HG02623 (cell line): Measurements from ENCODE around the gene PHF23.
A peak's percentile ranks its signal among the peaks of the same experiment; 100 is the strongest.

ENCODE experiments used
- ATAC-seq: cut with Tn5 transposase; IDR thresholded peaks from one replicate; pipeline ENCODE4 v1.9.1; 2021; ENCODE audit warnings: moderate library complexity; ENCODE audit not compliant: unreplicated experiment

PHF23 gene

DNA sequence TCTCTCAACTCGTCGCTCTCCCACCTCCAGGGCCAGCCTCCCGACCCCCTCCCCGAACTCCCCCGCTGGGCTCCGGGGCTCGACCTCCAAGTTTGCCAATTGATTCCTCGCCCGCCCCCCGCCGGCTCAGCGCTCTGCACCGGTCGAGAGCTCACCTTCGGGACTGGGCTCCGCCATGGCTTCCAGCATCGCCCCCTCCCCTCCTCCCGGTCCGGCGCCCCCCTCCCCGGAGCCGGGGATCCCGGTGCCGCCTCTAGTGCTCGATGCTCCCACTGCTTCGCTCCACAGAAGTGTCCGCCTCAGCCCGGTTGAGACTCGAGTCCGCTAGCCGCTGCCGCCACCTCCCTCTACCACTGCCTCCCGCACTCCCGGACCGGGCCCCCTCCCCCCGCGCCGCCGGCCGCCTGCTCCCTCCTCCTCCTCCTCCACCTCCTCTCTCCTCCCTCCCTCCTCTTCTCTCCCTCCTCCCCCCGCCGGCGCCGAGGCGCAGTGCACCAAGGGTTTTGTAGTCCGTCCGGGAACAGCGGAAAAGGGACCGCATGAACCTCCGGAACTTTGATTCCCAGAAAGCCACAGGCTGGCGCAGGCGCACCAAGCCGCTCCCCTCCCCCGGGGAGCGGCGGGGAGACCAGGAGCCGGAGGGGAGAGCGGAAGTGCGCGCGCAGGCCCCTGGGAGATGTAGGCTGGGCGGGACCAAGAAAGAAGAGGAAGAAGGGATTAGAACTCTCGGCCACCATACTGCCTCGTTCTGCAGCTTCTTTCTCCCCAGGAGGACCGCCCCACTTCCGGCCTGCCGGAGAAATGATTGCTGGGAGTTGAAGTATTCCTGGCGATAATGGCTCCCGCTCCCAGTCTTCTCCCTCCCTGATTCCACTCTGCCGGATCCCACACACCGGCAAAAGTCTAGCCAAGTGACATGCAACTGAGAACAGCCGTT, at the start of gene PHF23:
Gene PHF23 (minus strand): TSS at position 367 of the 937 bp plus-strand sequence. CDS start 178 bp downstream, at position 189.
- peak; percentile 49 for ATAC-seq

DNA sequence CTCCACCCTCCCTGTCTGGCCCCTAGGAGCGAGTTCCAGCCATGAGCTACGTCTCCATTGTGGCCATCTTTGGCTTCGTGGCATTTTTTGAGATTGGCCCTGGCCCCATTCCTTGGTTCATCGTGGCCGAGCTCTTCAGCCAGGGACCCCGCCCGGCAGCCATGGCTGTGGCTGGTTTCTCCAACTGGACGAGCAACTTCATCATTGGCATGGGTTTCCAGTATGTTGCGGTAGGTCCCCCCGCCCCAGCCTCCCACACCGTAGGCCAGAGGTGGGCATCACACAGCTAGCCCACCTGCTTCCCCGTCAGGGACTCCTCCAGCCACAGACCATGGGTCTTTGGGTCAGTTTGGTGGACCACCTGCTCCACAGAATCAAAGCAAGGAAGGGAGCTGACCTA, 46.4 kb upstream of the PHF23 start:
- ATAC-seq = no peak

GRCh38 chr17:7284911-7285310, 45.7 kb upstream of the PHF23 start:
- ATAC-seq = no peak

- no peak for ATAC-seq
Measured at GRCh38 chr17:7283471-7284216, 44.4 kb upstream of the PHF23 start.

DNA sequence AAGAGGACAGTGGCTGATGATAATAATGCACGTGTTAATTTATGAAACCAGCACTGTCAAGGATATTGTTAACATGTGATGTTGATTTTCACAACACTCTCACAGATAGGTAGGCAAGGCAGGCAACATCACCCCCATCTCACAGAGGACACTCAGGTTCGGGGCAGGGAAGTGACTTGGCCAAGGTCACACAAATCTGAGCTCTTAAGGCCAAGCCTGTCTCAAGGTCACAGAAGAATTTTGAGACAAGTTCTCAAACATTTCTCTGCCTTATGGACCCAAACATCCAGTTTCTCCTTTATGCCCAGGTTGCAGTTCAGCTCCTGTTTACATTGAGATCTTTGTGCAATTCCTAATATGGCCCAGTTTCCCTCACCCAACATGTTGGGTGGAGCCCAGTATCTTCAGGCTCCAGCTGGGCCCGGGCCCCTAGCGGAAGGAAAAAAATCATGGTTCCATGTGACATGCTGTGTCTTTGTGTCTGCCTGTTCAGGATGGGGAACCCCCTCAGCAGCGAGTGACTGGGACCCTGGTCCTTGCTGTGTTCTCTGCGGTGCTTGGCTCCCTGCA, 43.6 kb upstream of the PHF23 start:
- no peak for ATAC-seq

DNA sequence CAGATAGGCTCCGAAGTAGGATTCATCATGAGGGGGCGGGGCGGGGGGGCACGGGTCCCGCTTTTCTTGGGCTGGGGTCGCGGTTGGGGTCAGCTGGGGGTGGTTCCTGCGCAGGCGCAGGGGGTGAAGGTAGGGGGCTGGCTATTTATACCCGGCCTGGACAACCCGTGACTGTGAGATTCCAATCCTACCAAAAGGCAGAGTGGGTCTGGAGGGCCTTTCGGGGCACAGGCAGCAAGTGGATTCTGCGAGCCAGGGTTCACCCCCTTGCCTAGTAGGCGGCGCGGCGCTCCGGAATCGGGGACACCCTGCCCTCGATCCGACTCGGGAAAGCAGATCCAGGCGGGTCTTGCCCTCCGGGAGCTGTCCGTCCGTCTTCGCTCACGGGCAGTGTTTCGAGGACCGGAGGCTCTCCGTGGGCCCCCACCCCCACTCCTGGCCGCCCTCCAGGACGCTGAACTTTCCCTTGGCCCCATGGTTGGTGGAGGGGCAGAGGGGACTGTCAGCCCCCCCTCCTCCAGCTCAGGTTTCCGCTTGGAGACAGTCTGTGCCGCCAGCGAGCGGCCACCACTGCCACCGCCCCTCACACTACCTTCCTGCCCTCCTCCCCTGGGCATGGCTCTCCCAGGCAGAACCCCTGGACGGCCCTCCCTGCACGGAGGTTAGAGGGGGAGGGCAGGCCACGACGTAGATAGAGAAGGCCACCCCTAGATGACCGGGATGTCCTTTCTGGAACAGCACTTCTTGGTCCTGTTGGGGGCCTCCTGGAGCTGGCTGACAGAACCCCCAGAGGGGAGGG, 42.9 kb upstream of the PHF23 start:
- ATAC-seq = no peak

- ATAC-seq = peak; percentile 38
Measured at GRCh38 chr17:7281074-7281952, 42.1 kb upstream of the PHF23 start, which contains the start of gene SLC2A4. Gene SLC2A4, plus strand, starts transcription at chr17:7281718. Its CDS starts 217 bp downstream, at chr17:7281935.

DNA sequence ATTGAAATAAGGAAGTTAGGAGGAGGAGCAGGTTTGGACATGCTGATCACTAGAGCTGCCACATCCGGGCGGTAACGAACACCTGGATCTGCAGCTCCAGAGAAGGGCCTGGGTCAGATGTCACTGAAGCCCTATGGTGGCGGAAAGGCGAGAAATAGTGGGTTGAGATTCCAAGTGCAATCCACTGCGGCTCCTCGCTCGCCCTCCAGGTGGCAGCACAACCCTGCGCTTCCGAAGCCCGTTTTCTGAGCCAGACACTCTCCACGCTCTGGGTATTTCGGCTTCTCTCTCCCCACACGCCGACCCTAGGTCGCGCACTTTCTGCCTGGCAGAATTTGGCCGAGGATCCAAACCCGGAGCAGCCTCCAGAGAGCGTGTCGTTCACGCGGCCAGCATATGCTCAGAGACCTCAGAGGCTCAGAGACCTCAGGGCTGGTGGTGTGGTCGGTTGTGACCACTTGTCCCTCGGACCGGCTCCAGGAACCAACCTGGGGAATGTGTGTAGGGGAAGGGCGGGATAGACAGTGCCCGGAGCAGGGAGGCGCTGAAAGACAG, 41.3 kb upstream of the PHF23 start:
- peak; percentile 47 for ATAC-seq

- no peak for ATAC-seq
Measured at GRCh38 chr17:7279448-7279847, 40.2 kb upstream of the PHF23 start.

GRCh38 chr17:7266784-7267183, 27.5 kb upstream of the PHF23 start:
- ATAC-seq = no peak

DNA sequence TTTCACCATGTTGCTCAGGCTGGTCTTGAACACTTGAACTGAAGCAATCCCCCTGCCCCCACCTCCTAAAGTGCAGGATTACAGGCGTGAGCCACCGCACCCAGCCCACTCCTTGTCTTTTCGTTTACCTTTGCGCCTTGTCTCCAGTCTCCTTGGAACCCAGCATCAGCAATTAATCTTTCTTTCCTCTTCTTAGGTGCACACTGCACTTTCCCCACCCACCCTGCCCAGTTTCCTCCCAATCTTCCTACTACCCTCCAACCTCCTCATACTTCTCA, 24.5 kb upstream of the PHF23 start:
- no peak for ATAC-seq

GRCh38 chr17:7262935-7263800, 23.9 kb upstream of the PHF23 start:
- ATAC-seq = no peak

GRCh38 chr17:7262192-7262934, 23.1 kb upstream of the PHF23 start, which contains the start of gene CLDN7:
Gene CLDN7, minus strand, starts transcription at chr17:7262478. Its CDS starts 435 bp downstream, at chr17:7262043.
- no peak for ATAC-seq

DNA sequence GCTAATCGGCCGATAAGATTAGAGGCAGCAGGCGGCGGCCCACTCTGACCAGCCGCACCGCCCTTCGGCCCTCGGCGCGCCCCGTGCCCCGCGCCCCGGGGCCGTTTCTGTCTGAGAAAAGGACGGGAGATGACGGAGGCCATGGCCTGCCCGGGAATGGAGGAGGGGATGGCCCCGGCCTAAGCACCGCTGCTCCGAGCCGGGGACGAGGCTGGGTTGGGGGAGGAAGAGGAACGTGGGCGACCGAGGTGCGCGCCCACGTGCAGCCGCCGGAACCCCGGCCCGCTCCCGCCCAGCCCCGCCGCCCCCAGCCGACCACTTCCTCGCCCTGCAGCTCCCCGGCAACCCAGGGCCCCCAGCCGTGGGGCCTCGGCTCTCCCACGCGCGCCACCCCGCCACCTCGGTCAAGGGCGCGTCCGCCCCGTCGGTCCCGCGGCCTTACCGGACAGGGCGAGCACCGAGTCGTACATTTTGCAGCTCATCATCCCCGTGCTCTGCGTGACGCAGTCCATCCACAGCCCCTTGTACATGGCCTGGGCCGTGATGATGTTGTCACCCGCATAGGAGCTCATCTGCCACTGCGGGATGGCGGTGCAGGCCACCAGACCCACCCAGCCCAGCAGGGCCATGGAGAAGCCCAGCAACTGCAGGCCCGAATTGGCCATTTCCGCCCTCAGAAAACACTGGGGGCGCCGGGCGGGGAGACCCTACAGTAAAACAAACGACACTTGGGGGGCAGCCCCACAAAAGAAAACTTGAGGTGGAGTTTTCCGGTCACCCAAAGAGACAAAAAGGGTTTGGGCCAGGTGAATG, 22.3 kb upstream of the PHF23 start:
- no peak for ATAC-seq

DNA sequence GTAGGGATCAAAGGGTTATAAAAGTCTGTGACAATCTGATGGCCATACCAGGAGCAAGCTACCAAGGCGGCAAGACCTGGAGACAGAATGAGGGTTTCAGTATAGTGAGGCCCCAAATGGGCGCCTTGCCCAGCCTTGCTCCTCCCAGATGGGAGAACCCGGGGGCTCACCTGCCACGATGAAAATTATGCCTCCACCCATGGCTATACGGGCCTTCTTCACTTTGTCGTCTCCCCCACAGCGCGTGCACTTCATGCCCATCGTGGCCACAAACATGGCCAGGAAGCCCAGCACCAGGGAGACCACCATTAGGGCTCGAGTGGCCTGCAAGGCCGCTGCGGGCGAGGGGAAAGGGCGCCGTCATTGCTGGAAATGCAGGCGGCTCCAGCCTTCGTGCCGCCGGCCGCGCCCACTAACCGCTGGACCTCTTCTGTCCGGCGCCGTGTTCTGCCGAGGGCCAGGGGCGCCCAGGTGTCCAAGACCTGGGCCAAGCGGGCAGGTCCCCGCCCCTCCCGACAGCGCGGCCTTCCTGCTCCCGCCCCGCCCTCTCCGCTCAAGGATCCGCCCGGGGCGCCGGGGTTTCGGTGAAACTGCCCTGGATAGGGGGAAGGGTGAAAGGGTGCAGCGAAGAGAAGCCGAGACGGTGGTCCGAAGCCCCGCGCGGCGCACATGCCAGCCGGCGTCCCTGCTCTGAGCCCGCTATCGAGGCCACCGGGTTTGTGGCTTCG, 21.6 kb upstream of the PHF23 start:
- no peak for ATAC-seq

GRCh38 chr17:7260151-7260550, 20.9 kb upstream of the PHF23 start:
- no peak for ATAC-seq

DNA sequence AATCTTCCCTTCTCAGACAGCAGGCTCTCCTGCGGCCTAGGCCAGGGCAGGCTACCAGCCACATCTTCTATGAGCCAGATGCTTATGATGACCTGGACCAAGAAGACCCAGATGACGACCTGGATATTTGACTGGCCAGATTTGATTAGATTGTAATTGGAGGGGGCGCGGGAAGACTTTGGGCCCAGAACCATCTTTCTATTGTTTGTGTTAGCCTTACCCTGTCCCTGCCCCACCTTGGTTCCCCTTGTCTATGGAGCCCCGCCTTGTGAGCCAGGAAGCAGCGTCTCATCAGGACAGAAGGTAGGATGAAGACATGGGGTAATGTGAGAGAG, 20.3 kb upstream of the PHF23 start:
- no peak for ATAC-seq
